Measurements from ENCODE around the gene DGKQ.

DGKQ gene

GRCh38 chr4:960636-961350 lies 12.6 kb downstream of the DGKQ start:
- DNase-seq: no peak

GRCh38 chr4:960140-960635 lies 13.2 kb downstream of the DGKQ start:
- DNase-seq: no peak

- no peak for DNase-seq
Observed at GRCh38 chr4:959338-960139, 13.8 kb downstream of the DGKQ start.

GRCh38 chr4:958696-959337 lies 14.6 kb downstream of the DGKQ start:
- DNase-seq: no peak

- DNase-seq: no peak
Observed at GRCh38 chr4:958314-958665, 15.1 kb downstream of the DGKQ start.

GRCh38 chr4:957581-958313 lies 15.6 kb downstream of the DGKQ start:
- no peak for DNase-seq

GRCh38 chr4:957231-957580 lies 16.2 kb downstream of the DGKQ start:
- DNase-seq: no peak

- DNase-seq: no peak
Observed at GRCh38 chr4:956531-957230, 16.7 kb downstream of the DGKQ start.

- no peak for DNase-seq
Observed at GRCh38 chr4:955931-956381, 17.4 kb downstream of the DGKQ start.

GRCh38 chr4:955161-955921 lies 18.0 kb downstream of the DGKQ start:
- DNase-seq: no peak

- no peak for DNase-seq
Observed at GRCh38 chr4:954211-955020, 19.0 kb downstream of the DGKQ start.

- DNase-seq: no peak
Observed at GRCh38 chr4:953574-953915, 19.8 kb downstream of the DGKQ start.

- DNase-seq: no peak
Observed at GRCh38 chr4:952881-953573, 20.3 kb downstream of the DGKQ start.

GRCh38 chr4:951594-952468 lies 21.5 kb downstream of the DGKQ start:
- DNase-seq: no peak

- no peak for DNase-seq
Observed at GRCh38 chr4:951186-951585, 22.2 kb downstream of the DGKQ start.

- DNase-seq: no peak
Observed at GRCh38 chr4:950136-951020, 23.0 kb downstream of the DGKQ start.

- no peak for DNase-seq
Observed at GRCh38 chr4:949656-950055, 23.7 kb downstream of the DGKQ start.

GRCh38 chr4:948936-949300 lies 24.5 kb downstream of the DGKQ start:
- DNase-seq: no peak

All from NCI-H2081 treated with DMSO at 0.1 percent for 48 hours (cell line).